NK-92 treated with Interleukin-12 subunit alpha and Interleukin-12 subunit beta, amount 100 ng/mL, for 24 hours (cell line): ENCODE data around the gene AZU1.
A peak's percentile ranks its signal among the peaks of the same experiment; 100 is the strongest.

ENCODE experiments used
- DNase-seq: peaks from one replicate; lab custom pipeline; 2025; lab: John Stamatoyannopoulos, UW

AZU1 gene

DNA sequence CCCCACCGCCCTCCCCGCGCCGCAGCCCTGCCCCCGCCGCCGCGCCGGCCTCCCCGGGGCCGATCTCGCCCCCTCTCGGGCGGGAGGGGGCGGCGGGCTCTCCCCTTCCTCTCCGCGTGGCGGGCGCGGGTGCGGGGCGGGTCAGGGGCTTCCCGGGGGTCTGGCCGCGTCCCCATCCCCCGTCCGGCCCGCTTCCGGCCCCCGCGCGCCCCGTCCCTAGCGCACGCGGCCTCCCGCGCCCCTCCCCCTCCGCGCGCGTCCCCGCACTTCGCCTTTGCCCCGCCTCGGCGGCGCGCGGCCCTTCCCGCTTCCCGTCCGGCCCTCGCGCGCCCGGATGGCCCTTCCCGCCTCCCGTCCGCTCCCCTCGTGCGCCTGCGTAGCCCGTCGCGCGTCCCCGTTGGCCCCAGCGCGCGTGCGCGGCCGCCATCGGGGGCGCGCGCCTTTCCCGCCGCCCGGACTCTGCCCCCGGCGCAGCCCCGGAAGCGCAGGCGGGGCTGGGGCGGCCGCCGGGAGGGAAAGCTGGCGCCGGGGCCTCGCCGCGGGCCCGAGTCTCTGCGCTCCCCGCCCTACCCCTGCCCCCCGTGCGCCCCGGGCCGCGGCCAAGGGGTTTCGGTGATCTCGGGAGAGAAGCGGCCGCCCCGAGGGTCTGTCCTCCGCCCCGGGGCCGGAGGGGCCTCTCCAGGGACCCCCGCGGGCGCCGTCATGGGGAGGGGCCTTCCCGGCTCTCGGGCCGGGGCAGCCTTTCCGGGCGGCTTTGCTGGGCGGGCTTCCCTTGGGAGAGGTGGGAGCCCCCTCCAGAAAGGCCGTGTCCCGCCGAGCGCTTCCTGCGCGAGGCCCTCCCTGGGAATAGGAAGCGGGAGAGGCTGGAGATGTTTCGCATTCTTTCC, 29.9 kb upstream of the AZU1 start:
- peak; percentile 86 for DNase-seq

DNA sequence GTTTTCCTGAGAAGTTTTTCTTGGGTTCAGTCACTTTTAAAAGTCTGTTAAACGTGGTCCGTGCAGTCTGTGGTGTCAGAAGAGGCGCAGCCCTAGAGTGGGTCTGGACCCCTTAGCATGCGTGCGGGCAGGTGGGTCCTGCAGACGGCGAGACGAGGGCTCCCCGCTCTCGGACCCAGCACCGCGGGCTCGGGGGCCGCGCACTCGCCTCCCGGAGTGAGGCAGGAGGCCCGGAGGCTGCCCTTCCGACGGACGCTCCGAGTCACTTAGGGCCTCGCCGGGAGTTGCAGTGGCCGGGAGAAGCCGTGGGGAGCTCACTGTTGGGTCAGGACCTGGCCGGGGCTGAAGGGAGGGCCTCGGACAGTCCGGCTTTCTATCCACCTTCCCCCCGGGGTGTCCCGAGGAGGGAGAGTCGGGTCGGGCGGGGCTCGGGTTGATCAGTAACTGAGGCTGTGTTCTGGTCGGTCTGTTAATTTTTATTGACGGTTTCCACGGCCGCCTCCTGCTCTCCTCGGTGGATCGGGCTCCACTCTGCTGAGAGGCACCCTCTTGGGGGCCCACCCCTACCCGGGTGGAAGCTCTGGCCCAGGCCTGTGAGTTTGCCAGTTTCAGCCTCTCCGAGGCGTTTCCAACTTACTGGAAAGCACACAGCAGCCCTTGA, 29.1 kb upstream of the AZU1 start:
- no peak for DNase-seq

DNA sequence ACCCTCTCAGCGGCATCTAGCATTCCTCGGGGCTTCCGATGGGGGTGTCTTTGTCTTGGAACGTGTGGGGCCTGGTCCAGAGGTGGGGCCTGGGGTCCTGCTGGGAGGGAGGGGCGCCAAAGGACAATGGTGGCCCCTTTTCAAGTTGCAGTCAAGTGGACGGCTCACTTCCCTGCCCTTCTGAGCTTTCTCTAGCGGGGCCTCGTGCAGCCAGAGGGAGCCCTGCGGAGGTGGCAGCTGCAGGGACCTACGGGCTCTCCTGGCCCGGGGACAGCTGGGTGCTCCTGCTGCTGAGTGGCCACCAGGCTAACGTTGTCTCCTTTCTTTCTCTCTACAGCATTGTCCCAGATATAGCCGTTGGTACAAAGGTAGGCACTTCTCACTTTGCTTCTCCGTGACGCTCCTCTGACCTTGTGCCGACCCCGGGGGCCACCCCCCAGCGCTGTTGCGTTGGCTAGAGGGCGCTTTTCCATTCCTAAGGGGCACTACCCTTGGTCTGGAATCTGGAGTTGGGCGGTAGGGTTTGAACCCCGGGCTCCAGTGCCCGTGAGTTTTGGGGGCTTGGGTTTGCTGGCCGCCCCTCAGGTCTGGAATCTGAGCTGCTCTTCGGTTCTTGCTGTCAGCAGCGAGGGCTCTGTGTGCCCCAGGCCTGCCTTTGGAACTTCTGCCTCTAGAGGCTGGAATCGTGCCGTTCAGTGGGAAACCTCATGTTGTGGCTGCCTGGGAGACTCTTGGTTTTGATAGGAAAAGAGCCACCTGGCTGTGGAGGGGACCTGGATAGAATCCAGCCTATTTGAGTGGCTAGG, 28.4 kb upstream of the AZU1 start:
- no peak for DNase-seq

DNA sequence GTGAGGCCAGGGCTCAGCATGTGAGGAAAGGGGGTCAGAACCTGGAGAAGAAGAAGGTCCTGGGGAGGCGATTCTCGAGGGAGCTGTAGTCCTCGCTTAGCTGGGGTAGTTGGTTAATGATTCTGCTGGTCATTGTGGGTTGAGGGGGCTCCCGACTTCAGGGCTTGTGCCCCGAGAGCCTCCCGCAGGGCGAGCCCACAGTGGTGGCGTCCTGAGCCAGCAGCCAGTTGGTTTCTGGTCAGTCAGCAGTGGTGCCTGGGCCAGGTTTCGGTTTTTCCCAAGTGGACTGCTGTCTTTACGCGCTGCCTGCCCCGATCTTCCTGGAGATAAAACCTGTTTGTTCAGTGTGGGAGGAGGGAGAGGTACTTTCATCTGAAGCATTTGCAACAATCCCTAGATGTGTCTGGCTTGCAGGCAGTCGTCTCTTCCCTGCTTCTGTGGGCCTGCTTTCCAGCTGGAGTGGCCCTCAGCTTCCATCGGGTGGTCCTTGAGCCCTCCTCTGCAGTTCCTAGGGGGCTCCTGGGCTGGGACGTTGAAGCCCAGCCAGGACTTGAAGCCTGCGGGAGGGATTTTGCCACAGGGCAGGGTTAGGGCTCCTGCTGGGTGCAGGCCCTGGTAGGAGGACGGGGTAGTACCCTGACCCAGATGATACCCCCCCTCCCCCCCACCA, 27.1 kb upstream of the AZU1 start:
- DNase-seq, result no peak

DNA sequence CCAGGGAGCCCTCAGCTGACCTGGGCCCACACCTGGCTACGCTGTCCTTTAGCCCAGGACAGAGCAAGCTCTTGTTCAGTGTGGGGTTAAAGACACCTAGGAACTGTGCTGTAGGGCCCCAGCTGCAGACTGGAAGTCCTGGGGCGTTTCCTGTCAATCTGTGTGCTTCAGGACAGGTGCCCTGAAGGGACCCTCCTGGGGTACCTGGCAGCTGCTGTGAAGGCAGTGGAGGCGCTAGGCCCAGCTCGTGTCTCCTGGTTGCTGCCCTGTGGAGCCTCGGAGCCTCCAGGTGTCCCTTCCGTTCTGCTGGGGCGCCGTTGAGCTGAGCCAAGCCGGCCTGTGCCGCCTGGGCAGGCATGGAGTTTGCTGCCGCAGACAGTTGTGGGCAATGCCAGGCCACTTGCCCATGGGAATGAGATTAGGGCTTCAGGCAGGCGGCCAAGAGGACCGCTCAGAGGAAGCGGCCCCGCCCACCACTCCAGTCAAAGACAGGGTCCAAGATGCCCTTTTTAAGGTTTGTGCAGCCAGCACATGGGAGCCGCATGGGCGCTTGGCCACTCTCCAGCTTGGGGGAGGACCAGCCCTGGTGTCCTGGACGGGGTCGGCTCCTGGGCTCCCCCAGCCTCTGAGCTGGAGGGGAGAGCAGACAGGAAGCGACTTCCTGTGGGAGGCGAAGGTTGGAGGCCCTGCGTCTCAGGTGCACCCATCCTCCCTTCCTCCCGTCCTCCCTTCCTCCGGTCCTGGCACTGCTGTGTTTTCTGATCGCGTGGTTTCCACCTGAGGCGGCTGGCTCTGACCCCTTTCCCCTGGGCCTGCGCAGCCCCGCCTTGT, 26.4 kb upstream of the AZU1 start:
- DNase-seq, result no peak

DNA sequence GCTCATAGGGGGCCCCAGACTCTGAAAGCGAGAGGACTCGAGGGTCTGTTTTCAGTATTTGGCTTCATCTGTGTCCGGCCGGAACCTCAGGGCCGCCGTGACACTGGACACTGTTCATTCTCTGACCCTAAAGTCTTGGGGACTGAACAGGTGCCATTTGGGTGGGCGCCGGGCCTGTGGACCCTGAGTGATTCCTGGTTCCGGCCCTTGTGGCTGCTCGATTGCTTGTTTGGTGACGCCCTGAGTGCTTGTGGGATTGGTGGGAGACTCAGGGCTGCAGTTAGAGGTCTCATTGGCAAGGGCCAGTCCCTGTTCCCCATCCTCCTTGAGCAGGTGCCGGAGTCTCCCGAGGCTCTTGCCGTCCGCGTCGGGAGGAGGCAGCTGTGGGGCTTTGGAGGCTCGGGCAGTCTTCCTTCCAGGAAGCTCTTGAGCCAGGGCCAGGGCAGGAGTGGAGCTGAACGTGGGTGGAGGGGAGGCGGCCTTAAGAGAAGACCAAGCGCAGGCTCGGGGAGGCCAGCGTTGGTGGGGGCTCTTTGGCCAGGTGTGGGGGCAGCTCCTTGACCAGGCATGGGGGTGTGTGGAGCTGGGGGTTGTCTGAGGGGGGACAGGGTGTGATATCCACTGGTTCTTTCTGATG, 25.7 kb upstream of the AZU1 start:
- DNase-seq, result no peak

DNA sequence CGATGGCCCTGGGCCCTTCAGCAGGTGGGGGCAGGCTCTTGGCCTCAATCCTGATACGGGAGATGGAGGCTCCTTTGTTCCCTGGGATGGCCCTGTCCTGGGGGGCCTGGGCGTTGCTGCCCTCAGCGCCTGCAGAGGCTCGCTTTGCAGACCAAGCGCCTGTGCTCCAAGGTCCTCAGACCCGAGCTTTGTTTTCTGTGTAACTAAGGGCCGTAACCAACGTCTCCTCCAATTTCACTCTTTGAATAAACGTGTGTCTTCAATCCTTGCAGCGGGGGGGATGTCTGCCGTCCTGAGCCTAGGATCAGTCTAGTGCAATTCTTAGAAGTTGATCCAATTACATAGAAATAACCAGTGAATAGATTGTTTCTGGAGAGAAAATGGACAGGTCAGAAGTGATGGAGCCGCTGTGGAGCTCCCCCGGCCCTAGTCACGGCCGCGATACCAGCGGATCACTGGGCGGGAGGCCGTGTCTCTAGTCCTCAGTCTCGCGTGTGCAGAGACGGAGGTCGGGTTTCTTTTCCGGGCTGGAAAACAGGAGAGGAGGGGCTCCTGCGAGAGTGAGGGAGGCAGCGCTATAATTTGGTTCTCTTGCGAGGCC, 25.0 kb upstream of the AZU1 start:
- no peak for DNase-seq

DNA sequence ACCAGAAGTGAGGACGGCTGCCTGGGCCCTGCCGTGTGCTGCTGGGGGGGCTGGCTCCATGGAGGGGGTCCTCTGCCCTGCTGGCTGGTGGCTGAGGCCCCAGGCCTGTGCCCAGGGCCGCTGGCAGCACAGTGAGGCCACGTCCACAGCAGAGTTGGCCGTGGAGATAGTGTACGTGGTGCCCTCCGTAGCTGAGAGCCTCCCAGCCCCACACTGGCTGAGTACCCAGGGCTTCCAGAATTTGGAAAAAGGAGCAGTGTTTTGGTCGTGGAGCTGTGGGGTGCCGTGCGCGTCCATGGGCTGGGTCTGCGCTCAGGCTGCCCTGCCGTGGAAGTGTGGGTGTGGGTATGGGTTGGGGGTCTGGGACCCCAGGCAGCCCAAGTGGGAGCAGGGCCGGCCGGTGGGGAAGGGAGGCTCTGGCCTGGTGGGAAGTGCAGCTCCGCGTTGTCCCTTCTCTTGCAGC, 24.5 kb upstream of the AZU1 start:
- no peak for DNase-seq

DNA sequence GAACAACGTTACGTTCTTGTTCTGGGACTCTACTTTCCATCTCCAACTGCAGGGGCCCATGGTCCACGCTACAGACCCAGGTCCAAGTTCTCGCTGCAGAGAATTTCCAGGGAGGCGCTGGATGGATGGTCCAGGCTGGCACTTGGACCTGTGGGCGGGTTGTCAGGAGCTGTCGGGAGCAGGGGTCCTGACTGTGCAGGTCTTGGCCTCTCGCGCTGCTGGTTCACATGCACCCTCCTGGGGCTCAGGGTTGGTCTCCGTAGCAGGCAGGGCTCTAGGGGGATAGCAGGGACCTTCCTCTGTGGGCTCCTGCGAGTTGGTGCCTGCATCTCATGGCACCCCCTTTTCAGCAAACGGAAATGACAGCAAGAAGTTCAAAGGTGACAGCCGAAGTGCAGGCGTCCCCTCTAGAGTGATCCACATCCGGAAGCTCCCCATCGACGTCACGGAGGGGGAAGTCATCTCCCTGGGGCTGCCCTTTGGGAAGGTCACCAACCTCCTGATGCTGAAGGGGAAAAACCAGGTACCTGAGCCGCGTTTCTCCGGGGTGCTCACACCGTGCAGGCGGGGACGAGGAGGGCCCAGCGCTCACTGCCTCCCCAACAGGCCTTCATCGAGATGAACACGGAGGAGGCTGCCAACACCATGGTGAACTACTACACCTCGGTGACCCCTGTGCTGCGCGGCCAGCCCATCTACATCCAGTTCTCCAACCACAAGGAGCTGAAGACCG, 23.8 kb upstream of the AZU1 start:
- DNase-seq, result no peak

DNA sequence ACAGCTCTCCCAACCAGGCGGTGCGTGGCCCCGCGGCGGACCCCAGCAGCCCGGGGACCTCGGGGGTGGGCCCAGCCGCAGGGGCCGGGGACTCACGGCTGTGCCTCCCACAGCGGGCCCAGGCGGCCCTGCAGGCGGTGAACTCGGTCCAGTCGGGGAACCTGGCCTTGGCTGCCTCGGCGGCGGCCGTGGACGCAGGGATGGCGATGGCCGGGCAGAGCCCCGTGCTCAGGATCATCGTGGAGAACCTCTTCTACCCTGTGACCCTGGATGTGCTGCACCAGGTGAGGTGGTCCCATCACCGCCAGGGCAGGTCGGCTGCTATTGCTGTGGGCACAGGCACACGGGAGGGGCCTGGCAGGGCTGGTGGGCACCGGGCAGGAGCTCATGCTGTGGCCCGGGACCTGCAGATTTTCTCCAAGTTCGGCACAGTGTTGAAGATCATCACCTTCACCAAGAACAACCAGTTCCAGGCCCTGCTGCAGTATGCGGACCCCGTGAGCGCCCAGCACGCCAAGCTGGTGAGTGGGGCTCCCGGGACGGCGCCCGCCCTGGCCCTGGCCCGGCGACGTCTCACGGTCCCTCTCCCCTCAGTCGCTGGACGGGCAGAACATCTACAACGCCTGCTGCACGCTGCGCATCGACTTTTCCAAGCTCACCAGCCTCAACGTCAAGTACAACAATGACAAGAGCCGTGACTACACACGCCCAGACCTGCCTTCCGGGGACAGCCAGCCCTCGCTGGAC, 23.0 kb upstream of the AZU1 start:
- DNase-seq, result no peak

DNA sequence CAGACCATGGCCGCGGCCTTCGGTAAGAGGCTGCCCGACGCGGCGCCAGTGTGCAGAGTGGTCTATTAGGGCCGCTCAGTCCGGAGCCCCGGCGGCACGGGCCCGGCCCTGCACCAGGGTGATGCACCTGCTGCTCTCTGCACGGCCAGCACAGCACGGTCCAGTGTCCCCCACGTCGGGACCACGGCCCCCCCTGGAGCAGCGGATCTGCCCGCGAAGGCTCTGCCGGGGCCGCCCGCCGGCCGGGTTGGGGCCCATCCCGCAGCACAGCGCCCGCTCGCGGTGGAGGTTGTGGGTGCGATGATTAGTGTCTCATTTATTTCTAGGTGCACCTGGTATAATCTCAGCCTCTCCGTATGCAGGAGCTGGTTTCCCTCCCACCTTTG, 22.5 kb upstream of the AZU1 start:
- no peak for DNase-seq

DNA sequence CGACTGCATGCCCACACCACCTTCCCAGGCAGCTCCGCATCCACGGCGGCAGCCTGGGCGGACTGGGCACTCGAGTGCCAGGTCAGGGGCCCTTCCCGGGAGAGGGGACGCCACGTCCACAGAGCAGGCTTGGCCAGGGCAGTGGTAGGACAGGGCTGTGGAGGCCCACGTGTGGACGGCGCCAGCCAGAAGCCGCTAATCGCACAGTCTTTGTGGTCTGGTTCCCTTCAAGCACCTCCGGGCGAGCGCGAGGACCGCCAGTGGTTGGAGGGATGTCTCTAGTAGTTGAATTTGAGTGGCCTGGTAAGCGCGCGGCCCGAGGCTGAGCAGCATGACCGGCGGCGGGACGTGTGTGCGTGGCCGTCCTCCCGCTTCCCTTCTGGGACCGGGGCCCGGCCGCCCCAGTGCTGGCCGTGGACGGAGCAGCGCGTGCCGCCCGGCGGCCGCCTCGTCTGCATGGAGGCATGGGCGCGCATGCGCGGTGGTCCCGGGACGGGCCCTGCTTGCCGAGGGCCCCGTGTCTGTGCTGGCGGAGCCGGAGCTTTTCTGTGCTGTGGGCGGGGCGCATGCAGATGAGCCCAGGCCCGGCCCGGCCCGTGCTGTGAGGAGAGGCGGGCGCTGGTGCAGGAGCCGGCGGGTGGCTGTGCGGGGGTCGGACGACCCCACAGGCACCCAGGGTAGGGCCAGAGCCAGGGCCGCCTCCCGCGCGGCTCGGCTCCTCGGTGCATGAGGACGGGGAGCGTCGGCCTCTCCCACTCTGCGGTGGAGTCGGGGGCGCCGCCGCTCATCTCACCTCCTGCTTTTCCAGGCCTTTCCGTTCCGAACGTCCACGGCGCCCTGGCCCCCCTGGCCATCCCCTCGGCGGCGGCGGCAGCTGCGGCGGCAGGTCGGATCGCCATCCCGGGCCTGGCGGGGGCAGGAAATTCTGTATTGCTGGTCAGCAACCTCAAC, 21.8 kb upstream of the AZU1 start:
- DNase-seq, result no peak

DNA sequence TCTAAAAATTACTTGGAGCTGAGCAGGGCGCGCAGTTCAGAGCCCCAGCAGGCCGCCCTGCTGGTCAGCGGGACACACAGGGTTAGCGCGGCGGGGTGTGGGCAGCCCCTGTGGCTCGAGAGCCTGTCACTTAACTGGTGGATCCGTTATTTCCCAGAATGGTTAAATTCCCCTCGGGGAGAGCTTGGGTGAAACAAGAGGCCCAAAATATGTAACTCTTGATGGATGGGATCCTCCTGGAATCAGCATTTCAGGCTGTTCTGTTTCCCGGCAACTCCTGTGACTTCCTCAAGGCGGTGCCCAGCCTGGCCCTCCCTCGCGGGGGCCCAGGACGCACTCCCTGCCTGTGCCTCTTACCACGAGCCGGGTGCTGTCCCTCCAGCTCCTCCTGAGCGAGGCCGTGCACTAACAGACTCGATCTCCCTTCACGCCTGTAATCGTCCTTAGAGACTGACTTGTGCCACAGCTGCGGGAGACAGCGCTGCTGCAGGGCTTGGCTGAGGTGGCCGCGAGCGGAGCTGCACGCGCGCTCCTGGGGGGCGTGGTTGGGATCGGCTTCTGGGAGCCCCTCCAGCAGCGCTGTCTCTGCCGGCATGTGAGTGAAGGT, 20.7 kb upstream of the AZU1 start:
- DNase-seq, result no peak

DNA sequence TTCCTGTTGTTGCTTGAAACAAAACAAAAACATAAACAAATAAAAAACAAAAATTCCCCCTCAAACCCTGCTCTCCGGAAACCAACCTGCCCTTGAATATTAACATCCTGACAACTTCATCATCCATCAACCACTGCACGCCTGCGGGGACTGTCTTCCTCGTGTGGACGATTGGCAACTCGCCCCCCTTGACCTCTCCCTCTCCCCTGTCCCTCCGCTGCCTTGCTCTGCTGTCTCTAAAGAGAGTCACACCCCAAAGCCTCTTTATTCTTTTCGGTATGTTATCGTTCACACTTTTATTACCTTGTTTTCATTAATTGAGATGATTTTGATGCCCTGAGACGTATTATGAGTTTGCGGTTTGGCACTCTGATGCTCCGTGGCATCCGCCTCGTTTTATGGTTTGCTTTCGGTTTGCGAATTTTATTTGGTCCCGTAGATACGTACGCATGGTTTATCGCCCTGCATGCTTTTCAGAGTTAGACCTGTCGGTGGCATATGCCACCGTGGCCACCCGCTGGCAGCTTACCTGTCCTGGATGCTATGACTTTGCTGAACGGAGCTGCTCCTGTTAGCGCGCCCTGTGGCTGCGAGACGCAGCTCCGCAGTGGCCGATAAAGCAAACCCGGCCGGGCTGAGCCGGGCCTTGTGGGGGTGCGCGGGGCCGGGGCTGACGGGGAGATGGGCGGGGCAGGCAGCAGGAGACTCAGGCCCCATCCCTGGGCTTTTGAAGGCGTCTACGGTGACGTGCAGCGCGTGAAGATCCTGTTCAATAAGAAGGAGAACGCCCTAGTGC, 19.8 kb upstream of the AZU1 start:
- DNase-seq, result no peak

DNA sequence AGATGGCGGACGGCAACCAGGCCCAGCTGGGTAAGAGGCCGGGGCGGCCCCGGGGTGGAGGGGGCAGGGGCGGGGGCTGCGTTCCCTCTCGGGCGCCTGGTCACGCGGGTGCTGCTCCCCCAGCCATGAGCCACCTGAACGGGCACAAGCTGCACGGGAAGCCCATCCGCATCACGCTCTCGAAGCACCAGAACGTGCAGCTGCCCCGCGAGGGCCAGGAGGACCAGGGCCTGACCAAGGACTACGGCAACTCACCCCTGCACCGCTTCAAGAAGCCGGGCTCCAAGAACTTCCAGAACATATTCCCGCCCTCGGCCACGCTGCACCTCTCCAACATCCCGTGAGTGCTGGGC, 19.2 kb upstream of the AZU1 start:
- no peak for DNase-seq

DNA sequence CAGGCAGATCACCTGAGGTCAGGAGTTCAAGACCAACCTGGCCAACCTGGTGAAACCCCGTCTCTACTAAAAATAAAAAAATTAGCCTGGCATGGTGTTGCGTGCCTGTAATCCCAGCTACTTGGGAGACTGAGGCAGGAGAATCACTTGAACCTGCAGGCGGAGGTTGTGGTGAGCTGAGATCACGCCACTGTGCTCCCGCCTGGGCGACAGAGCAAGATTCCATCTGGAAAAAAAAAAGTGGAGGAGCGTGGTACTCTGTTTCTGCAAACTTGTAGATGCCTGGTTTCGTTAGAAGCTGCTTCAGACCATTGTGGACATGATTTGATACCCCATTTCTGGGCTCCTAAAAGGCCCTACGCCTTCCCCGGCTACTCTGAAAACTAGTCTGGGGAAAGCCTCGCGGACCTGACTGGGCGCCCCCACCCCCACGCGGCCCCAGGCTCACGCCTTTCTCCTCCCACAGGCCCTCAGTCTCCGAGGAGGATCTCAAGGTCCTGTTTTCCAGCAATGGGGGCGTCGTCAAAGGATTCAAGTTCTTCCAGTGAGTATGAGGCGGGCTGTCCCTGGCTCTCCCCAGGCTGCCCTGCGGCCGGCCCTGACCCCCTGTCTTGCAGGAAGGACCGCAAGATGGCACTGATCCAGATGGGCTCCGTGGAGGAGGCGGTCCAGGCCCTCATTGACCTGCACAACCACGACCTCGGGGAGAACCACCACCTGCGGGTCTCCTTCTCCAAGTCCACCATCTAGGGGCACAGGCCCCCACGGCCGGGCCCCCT, 17.4 kb upstream of the AZU1 start:
- no peak for DNase-seq
